Activated effector memory CD4-positive, alpha-beta T cell treated with anti-CD3 and anti-CD28 coated beads, Interleukin-2, amount 50 U/mL, for 16 hours (primary cell): ENCODE measurements around the gene MICOS13.
"Not testable (repeated sequence)": the region's sequence is repeated elsewhere in the genome, so short reads cannot be mapped to it uniquely, and the experiment has no call there.

Experiments used
- DNase-seq: peaks from one replicate; pipeline ENCODE4 v3.0.0-alpha.2; 2020

The MICOS13 gene

GRCh38 chr19:5680437-5681368, at the start of gene MICOS13, which contains the start of gene HSD11B1L:
MICOS13 (minus strand) TSS chr19:5680516; CDS start chr19:5680486, 30 bp downstream.
HSD11B1L (plus strand) TSS chr19:5681027; CDS start chr19:5684833, 3,806 bp downstream.
- peak; percentile 99 for DNase-seq

DNA sequence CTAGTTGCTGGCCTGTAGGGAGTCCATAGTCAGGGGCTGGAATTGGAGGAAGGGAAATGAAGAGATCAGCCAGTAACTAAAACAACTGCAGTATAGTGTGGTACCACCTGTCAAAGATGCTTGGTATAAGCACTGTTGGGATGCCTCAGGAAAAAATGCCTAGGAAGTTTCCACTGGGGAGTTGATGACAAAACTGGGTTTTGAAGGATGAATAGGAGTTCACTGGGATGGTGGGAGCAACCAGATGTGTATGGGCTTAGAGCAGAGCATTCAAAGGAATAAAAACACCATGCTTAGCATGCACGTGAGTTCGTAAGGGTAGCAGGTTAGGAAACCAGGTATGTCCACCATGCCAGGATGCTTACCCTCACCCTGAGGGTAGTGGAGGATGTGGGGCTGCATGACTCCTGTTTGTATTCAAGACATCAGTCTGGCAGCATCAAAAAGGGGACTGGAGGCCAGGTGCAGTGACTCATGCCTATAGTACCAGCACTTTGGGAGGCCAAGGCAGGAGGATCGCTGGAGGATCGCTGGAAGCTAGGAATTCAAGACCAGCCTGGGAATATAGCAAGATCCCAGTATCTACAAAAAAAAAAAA, 47.2 kb upstream of the MICOS13 start:
- DNase-seq = no peak

- peak; percentile 99 for DNase-seq
Measured at GRCh38 chr19:5719961-5720790, 39.9 kb upstream of the MICOS13 start, which contains the start of the genes CATSPERD and LONP1. CATSPERD (plus strand) TSS chr19:5720637; CDS start chr19:5720738, 101 bp downstream. LONP1 (minus strand) TSS chr19:5720146; CDS start chr19:5720132, 14 bp downstream.

GRCh38 chr19:5719274-5719960, 39.1 kb upstream of the MICOS13 start:
- no peak for DNase-seq

DNA sequence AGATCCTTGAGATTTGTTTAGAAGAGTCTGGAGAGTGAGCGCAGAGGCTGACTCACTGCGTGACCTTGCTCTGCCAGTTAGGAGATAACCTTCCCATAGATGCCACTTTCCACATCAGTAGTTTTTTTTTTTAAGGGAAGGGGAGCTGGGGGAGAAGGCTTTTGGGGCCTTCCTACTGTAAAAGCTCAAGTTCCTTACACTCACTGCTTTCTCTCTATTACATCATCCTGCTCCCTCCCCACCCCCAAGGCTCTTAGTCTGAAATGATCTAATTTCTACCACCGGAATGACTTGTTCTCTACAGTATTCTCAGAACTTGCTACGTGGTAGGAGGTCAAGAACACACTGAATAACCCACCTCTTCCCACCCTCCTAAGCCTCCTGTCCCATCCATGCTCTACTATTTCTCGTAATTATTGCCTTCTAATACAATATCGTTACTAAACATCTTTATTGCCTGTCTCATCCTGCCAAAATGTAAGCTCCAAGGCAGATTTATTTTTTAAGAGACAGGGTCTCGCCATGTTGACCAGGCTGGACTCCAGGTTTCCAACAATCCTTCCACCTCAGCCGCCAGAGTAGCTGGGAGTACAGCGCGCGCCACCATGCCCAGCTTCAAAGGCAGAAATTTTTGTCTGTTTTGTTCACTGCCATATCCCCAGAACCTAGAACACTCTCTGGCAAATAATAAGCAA, 38.4 kb upstream of the MICOS13 start:
- DNase-seq = peak; percentile 78

- peak; percentile 85 for DNase-seq
Measured at GRCh38 chr19:5718037-5718578, 37.8 kb upstream of the MICOS13 start.

DNA sequence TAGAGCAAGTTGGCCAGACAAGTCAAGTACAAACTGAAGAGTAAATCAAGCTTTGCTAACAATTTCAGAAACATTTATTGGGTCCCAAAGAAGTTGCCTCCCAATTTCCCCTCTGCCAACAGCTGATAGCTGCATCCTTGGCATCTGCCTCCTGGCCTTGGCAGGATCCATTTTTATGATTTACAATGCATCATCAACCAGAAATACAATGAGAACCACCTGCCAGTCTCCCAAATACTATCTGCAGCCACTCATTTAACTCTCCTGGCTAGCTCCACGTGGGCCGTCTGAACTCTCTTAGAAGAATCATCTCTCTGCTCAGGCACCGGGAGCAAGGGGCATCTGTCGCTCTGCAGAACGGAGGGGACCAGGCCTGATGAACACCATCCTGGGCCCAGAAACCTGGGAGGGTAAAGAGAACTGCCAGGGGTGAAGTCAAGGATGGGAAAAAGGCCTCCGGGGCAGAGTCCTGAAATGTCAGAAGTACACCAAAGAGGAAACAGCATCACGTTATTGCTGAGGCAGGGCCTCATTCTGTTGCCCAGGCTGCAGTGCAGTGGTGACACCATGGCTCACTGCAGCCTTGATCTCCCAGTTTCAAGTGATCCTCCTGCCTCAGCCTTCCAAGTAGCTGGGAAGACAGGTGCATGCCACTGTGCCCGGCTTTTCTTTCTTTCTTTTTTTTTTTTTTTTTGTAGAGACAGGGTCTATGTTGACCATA, 37.1 kb upstream of the MICOS13 start:
- DNase-seq = no peak

DNA sequence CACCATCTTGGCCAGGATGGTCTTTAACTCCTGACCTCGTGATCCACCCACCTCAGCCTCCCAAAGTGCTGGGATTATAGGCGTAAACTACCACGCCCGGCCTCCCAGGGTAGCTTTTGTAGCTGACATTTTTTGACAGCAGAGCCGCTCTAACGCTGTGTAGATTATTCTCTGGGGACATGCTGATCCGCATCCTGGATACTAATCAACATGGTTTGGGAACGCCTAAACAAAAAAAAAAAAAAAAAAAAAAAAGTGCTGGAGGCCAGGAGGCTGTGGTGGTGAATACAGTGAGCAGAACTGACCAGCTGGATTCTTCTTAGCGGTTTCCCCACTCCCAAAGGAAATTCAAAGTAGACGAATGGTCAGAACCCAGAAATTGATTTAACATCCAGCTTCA, 34.5 kb upstream of the MICOS13 start:
- DNase-seq = no peak

- no peak for DNase-seq
Measured at GRCh38 chr19:5713228-5713627, 32.9 kb upstream of the MICOS13 start.

DNA sequence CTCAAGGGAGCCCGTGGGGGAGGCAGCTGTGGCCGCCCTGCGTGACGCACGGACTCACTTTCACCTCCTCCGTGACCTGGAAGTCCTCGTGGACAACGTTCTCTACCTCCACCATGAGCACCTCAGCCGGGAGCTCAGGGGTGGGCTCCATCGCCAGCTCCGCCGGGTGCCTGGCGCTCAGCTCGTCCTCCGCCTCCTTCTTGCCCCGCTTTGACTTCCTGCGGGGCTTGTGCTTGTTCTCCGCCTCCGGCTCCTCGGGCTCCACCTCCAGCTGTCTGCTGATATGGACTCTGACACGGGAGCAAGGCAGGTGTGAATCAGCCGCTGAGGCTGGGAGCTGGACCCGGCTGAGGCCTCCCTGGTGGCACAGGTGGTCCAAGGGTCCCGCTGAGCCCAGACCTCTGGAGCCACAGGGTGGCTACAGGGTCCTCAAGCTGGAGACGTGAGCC, 31.4 kb upstream of the MICOS13 start:
- DNase-seq = no peak

DNA sequence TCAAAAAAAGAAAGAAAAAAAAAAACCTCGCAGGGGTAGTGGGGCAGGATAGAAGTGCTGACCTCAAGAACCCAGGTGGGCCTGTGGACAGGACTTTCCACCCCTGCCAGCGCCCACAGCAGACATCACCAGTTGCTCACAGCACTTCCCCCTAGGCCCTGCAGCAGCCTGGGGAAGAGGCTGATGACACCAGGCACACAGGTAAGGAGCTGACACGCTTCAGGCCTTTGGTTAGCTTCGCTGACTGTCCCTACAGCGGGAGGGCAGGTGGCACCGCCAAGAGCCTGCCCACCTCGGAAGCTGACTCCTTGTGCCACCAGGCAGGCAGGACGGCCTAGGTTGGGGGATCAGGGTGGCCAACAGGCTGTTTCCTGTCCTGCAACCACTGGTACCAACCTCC, 30.7 kb upstream of the MICOS13 start:
- DNase-seq = no peak

GRCh38 chr19:5707576-5708575, 27.6 kb upstream of the MICOS13 start:
- no peak for DNase-seq

- DNase-seq = no peak
Measured at GRCh38 chr19:5706876-5707573, 26.7 kb upstream of the MICOS13 start.

GRCh38 chr19:5705552-5705951, 25.2 kb upstream of the MICOS13 start:
- DNase-seq = no peak

DNA sequence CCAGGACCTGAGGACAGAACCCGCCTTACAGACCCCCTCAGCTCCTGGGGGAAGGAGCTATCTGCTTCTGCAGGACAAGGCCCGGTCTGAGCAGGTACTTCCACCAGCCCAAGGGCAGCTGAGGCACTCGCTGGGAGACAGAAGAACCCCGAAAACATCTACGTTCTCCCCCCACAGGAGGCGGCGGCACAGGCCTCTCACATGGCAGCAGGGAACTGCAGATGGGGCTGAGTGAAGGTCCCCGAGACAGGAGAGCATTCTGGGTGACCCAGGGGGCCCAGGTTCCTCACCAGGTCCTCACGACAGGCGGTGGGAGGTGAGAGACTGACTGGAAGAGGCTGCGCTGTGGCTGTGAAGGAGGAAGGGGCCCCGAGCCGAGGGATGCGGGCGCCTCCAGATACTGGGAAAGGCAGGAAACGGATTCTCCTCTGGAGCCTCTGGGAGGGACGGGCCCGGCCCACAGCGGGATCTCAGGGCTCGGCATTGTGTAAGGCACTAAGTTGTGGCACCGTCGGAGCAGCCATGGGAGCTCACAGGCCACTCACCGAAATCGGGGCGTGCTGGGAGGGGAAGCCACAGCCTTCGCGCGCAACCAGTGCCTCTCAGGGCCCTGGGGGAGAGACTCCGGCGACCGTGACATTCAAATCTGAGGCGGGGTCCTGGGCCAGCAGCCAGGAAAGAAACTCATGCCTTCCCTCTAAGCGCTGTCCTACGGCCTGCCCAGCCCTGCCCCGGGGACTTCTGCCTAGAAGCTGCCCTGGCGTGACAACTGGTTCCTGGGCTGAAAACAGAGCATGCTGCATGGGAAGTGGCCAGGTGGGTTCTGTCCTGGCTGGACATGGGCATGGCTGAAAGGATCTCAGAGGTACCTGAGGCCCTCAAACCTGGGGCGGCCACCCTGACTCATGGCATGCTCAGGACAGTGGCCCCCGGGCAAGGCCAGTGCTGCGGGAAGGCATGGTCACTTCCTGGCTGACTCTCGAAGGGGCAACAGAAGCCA, 23.8 kb upstream of the MICOS13 start:
- no peak for DNase-seq

GRCh38 chr19:5702053-5702410, 21.7 kb upstream of the MICOS13 start:
- DNase-seq = not testable (repeated sequence)

DNA sequence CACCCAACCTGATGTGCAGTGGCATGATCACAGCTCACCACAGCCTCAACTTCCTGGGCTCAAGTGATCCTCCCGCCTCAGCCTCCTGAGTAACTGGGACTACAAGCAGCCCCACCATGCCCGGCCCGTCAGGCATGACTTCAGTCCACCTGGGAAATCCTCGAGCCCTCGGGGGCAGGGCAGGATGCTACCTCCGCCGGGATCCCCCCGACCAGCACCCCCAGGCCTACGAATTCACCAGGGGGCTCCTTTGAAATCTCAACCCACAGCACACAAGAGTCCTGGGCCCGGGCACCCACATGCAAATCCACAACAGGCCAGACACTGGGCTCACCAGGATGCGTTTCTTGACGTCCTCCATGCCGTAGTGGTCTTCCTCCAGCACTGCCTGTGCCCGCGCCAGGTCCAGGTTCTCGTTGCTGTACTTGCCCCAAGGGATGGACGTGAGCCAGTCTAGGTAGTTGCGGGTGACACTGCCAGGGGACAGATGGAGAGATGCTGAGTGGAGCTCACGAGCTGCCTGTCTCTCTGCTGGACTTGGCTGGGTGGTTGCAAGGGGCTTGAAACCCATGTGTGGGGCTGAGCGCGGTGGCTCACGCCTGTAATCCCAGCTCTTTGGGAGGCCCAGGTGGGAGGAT, 20.3 kb upstream of the MICOS13 start:
- DNase-seq = no peak
